ENCODE results near the gene STEAP3.

STEAP3 gene

DNA sequence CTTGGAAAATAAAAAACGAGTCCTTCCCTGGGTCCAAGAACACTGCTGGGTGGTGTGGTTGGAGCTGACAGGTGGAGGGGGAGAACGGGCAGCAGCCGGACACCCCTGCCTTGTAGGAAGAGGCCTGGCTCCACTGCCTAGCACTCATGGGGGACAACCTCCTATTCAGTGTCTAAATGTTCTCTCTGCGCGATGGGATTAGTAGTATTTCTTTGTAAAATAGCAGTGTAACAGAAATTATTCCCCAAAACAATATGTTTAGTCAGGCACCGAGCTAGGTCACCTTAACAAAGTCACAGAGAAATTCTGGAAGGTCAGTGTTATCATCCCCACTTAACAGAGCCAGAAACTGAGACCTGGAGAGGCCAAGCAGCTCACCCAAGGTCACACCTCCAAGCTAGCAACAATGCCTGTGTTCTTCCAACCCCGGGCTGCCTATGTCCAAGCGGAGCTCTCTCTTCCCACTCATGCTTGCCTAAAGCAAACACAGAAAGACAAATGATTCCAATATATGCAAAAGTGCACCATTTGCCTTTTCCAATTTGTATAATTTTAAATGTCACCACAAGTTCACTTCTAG is 68.0 kb downstream of the STEAP3 start:
- DNase-seq (ENCODE audit: low read depth in 1 of 2, low spot score in 1 of 2): no peak

- no peak for DNase-seq (ENCODE audit: low read depth in 1 of 2, low spot score in 1 of 2)
Observed at GRCh38 chr2:119292226-119292625, 68.6 kb downstream of the STEAP3 start.

DNA sequence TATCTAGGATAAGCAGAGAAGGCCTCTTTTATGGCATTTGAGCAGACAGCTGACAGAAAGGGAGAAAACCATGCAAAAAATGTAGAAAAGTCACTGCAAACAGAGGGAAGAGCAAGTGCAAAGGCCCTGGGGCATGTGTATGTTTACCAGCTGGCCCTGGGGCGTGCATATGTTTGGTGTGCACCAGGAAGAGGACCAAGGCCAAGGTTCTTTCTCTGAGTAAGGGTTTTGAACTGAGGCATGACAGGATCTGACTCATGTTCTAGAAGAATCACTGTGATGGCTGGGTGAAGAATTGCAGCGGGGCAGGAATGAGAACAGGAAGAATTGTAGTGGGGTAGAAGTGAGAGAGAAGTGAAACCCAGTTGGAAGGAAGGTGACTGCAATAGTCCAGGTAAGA is 69.6 kb downstream of the STEAP3 start:
- no peak for DNase-seq (ENCODE audit: low read depth in 1 of 2, low spot score in 1 of 2)

- no peak for DNase-seq (ENCODE audit: low read depth in 1 of 2, low spot score in 1 of 2)
Observed at GRCh38 chr2:119293900-119294299, 70.3 kb downstream of the STEAP3 start.

DNA sequence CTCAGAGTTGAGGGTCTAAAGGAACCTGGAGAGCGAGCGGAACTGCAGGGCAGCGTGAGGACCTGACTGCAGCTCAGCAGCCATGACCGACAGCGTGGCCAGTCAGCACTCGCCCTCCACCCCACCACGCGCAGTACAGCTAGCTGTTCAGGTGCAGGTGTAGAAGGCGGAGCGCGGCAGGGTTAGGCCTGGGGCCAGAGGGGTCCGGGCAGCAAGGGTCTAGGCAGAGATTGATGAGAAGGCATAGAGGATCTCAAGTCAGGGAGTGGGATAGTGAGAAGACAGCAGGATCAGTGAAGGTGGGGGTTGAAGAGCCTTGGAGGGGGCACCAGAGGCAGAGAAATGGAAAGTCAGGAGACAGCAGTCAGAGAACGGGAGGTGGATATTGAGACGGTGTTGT is 71.0 kb downstream of the STEAP3 start:
- no peak for DNase-seq (ENCODE audit: low read depth in 1 of 2, low spot score in 1 of 2)

DNA sequence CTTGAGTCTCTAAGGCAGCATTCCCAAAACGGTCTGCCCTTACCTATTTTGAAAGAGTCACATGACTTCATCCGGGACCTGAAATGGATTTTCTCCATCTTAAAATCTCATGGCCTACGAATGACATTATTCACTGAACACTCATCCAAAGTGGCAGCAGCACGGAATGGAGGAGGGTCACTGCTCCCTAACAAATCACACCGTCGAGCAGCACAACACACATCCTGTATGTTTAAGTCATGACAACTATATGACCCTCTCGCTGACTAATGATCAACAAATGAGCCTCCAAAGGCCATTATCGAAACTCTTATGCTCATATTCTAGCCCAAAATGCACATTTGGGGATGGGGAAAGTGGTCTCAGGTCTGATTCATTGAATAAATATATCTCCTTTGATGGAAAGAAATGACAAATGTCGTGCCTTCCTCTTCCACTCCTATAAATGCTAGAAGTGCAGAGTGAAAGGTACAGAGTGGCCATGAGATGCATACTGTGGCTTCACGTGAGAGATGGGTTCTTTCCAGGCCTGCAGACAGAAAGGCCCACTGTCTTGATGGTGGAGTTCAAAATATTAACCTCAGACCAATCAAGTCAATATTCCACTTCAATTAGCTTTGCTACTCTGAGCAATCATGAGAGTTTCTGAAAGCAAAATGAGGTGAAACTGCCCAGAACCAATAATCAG is 72.2 kb downstream of the STEAP3 start:
- DNase-seq (ENCODE audit: low read depth in 1 of 2, low spot score in 1 of 2): no peak

GRCh38 chr2:119301413-119301812 is 77.8 kb downstream of the STEAP3 start:
- DNase-seq (ENCODE audit: low read depth in 1 of 2, low spot score in 1 of 2): no peak

- DNase-seq (ENCODE audit: low read depth in 1 of 2, low spot score in 1 of 2): no peak
Observed at GRCh38 chr2:119304847-119305246, 81.2 kb downstream of the STEAP3 start.

GRCh38 chr2:119305497-119306195 is 82.0 kb downstream of the STEAP3 start:
- no peak for DNase-seq (ENCODE audit: low read depth in 1 of 2, low spot score in 1 of 2)

DNA sequence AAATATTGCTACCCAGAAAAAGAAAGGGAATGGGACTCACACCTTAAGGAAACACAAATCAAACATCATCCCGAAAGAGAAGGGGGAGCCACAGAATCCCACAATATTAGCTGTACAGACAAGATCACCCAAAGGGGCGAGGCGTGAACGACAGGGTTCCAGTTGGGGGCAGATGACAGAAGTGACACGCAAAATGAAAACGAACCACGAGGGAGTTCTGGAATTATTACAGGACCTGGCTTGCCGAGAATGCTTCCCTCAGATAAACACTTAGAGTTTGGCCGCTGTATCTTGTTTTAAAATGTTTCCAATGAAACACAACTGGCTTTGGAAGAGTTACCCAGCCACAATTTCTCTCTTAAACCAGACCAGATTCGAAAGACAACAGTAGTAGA is 82.6 kb downstream of the STEAP3 start:
- DNase-seq (ENCODE audit: low read depth in 1 of 2, low spot score in 1 of 2): no peak

DNA sequence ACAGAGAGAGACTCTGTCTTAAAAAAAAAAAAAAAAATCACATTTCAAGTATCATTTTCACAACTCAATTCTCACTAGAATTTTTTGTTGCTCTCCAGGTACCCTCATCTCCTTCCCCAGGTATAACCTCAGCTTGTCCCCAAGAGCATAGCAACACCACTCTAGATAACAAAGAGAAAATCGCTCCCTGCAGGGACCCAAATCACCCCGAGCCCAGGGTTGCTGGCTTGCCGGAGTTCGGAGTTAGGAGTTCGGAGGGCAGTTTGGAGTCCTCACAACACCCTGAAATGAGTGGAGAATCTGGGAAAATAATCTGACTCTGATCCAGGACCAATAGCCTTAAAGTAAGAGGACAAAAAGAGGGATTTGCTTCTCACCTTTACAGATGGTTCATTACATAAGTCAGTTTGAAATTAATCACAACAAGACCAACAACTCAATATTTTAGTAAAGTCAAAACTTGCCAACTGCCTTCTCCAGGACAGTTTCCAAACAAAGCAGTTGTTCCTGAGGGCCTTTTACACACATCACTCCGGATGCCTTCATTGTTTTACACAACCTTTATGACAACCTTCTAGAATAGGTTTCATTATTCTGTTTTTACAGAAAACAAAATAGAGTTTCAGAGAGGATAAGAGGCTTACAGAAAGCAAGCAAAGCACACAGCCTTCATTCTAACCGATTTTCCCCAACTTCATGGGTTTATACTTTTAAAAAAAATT is 83.9 kb downstream of the STEAP3 start:
- DNase-seq (ENCODE audit: low read depth in 1 of 2, low spot score in 1 of 2): no peak

GRCh38 chr2:119308793-119309330 is 85.2 kb downstream of the STEAP3 start:
- DNase-seq (ENCODE audit: low read depth in 1 of 2, low spot score in 1 of 2): no peak

- DNase-seq (ENCODE audit: low read depth in 1 of 2, low spot score in 1 of 2): no peak
Observed at GRCh38 chr2:119311371-119311770, 87.7 kb downstream of the STEAP3 start.

GRCh38 chr2:119311831-119312230 is 88.2 kb downstream of the STEAP3 start:
- no peak for DNase-seq (ENCODE audit: low read depth in 1 of 2, low spot score in 1 of 2)

Measured in activated CD4-positive, alpha-beta T cell treated with anti-CD3 and anti-CD28 coated beads, Interleukin-2, amount 50 U/mL, for 24 hours (primary cell).